Suprapubic skin (tissue), 4 donors: ENCODE data around the gene MESP1.

Experiments
- CTCF ChIP-seq, 2 donors: fragments of 200-600 bp in 1 of 2; fragments of 450-650 bp in 1 of 2; sonication (generic) in 1 of 2; IDR thresholded peaks; one replicate each; pipeline ENCODE4 v1.5.1; 2016 to 2019; ENCODE audit warnings: antibody characterized with exemption in 2 of 2, mild to moderate bottlenecking in 1 of 2, moderate library complexity in 1 of 2
- EP300 ChIP-seq: sonication (generic); formaldehyde crosslinking; IDR thresholded peaks from one replicate; pipeline ENCODE4 v1.6.1; 2017; ENCODE audit warnings: antibody characterized with exemption
- POLR2A ChIP-seq, 2 donors: fragments of 450-650 bp; IDR thresholded peaks; one replicate each; pipeline ENCODE4 v1.6.1; 2017; ENCODE audit warnings: antibody characterized with exemption in 2 of 2, mild to moderate bottlenecking in 2 of 2, moderate library complexity in 2 of 2
- POLR2AphosphoS5 ChIP-seq, 3 donors: sonication (generic); formaldehyde crosslinking; IDR thresholded peaks; one replicate each; pipeline ENCODE4 v1.6.1; 2017; ENCODE audit warnings: antibody characterized with exemption in 3 of 3

- no peak for TF ChIP-seq CTCF (IDR thresholded peaks at IDR 0.05)
- no peak for TF ChIP-seq POLR2A (IDR thresholded peaks at IDR 0.05)
- TF ChIP-seq POLR2AphosphoS5 (IDR thresholded peaks at IDR 0.05): no peak
- TF ChIP-seq EP300: no peak
Observed at GRCh38 chr15:89783861-89784685, 33.0 kb upstream of the MESP1 start.
